ENCODE measurements around the gene TRIO.

The TRIO gene

GRCh38 chr5:14209222-14209822 is 66.2 kb downstream of the TRIO start:
- DNase-seq (ENCODE audit: low read depth): no peak

DNA sequence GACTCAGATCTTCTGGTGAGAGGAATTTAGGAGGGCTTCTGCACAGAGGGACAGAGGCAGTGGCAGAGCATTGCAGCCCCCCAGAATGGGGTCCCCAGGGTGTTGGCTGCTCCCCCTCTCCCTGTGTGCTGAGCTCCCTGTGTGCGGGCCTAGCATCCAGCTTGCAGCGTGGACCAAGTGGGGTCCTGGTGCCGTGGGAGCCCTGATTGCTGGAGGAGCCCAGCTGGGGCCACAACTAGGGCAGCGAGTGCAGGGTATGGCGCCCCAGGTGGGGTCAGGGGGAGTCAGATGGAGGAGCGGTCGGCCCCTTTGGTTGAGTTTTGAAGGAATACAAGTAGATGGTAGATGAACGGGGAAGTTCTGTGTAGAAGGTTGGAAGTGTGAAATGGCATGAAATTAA is 66.7 kb downstream of the TRIO start:
- no peak for DNase-seq (ENCODE audit: low read depth)

DNA sequence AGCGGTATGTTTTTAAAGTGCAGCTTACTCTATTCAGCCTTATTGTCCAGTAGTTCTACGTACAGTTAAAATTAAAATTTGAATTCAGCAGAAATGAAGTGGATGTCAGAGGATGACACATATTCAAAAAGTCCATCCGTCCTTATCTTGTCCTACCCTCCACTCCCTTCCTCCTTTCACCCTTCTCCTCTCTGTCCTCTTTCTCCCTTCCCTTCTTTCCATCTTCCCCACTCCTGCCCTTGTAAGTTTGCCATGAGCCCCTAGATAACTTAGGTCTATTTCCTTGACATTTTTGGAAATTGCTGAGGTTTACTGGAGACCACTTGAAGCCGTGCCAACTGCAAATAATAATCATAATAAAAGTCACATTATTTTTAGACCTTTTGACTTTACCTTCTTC is 67.6 kb downstream of the TRIO start:
- DNase-seq (ENCODE audit: low read depth): no peak

DNA sequence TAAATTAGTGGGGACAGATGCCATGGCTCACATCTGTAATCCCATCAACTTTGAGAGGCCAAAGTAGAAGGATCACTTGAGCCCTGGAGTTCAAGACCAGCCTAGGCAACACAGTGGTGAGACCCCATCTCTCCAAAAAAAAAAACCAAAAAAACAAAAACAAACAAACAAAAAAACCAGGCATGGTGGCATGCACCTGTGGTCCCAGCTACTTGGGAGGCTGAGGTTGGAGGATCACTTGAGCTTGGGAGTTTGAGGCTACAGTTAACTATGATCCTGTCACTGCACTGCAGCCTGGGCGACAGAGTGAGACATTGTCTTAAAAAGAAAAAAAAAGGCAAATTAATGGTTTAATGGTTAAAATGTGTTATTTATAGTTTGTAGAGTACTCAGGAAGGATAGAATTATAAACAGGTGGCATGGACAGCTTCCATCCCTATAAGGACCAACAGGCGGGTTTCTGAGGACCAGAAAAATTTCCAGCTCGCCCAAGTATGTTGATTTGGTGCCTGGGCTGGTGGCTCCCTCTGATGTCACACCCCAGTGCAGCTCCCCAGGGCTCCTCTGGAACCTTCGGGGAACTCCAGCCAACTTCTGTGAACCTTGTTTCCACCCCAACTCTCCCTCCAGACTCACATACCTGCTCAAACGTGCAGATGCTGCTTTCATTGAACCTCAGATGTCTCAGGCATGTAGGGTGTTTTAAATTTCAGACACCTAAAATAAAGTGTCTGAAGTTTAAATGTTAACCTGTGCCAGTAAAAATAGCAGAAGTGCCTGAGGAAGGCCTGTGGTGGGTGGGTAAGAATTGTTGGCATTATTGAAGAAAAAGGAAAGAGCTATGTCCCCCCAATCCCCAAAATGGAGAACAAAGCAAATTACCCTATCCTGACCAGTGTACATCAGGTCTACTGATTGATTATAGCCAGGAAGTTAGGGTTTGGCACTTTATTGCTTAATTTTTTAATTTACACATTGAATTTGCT is 69.0 kb downstream of the TRIO start:
- no peak for DNase-seq (ENCODE audit: low read depth)

GRCh38 chr5:14212838-14213237 is 69.7 kb downstream of the TRIO start:
- no peak for DNase-seq (ENCODE audit: low read depth)

GRCh38 chr5:14213253-14213652 is 70.1 kb downstream of the TRIO start:
- DNase-seq (ENCODE audit: low read depth): no peak

GRCh38 chr5:14213813-14214585 is 70.9 kb downstream of the TRIO start:
- DNase-seq (ENCODE audit: low read depth): no peak

GRCh38 chr5:14215901-14216300 is 72.8 kb downstream of the TRIO start:
- no peak for DNase-seq (ENCODE audit: low read depth)

- no peak for DNase-seq (ENCODE audit: low read depth)
Observed at GRCh38 chr5:14216372-14216771, 73.2 kb downstream of the TRIO start.

DNA sequence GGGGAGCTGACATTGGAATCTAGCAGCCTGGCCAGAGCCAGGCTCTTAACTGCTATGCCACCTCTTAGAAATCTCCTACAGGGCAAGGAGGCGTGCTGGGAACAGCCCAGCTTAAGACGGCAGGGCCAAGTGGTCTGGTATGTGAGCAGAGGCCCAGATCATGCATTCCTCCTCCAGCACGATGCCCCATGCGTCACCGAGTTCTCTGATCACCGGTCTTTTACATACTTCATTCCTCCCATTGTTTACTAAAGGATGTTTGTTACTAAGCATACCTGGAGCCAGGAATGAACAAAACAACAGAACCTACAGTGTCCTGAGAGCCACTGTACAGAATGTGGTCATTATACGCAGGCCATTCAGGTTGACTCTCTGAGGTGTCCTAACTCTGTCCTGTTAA is 73.8 kb downstream of the TRIO start:
- no peak for DNase-seq (ENCODE audit: low read depth)

DNA sequence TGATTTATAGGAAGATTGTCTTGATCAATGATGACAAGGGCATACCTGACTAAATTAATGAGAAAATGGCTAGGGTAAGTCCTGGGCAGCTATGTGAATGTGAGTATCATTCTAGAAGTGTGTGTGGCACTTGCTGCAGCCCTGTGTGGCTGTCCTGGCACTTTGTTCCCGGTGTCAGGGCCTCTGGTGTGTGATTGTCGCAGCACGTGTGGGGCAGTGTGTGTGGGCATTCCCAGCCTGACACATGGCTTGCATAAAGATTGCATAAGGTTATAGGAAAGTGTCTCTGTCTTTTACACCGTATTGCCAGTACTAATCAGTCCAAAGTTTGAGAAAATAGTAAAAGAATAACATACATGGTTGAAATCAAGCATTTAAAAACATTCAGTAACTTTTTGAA is 74.4 kb downstream of the TRIO start:
- no peak for DNase-seq (ENCODE audit: low read depth)

GRCh38 chr5:14218011-14218410 is 74.9 kb downstream of the TRIO start:
- no peak for DNase-seq (ENCODE audit: low read depth)

DNA sequence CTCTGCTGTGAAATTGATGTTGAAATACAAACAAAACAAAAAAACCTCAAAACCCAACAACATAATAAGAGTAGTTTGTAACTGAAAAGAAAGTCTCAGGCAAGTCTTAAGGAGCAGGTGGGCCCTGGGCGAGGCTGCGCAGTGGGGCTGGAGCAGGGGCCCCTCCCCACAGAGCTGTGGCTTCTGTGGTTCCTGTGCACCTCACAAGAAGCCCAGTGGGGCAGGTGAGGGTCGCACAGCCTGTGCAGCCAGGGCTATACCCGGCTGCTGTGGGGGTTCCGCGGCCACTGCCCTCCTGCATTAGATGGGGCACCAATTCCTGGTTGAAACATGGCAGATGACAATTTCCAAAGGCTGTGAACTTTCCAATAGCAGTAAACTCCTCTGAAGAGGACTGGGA is 75.3 kb downstream of the TRIO start:
- no peak for DNase-seq (ENCODE audit: low read depth)

DNA sequence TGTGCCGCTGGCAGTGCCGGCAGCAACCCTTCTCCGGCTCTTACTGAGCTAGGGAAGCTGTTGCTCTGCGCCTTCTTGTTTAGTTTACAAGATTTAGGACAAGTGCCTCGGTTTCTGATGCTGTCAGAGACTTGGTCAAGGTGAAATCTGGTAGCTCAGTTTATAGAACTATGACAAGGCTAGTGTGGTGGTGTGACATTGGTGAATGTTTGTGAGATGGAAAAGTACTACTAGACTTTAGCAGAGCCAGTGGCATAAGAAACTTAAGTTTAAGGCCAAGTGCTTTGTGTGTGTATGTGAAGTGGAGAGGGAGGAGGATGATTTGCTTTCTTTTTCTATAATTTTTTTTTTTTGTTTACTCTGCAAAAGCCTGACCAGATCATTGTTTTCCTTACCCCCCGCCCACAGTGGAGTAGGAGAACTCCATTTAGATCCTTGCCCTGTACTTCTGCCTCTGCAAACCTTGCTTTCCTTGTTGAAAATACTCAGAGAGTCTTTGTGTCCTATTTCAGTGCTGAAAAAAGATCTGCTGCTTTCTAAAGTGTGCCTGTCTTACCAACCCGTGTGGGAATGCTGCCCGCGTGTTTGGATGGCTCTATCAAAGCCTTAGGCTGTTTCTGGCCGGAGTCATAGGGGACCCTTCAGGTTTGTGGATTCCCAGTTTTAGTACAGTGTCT is 75.9 kb downstream of the TRIO start:
- DNase-seq (ENCODE audit: low read depth): no peak

DNA sequence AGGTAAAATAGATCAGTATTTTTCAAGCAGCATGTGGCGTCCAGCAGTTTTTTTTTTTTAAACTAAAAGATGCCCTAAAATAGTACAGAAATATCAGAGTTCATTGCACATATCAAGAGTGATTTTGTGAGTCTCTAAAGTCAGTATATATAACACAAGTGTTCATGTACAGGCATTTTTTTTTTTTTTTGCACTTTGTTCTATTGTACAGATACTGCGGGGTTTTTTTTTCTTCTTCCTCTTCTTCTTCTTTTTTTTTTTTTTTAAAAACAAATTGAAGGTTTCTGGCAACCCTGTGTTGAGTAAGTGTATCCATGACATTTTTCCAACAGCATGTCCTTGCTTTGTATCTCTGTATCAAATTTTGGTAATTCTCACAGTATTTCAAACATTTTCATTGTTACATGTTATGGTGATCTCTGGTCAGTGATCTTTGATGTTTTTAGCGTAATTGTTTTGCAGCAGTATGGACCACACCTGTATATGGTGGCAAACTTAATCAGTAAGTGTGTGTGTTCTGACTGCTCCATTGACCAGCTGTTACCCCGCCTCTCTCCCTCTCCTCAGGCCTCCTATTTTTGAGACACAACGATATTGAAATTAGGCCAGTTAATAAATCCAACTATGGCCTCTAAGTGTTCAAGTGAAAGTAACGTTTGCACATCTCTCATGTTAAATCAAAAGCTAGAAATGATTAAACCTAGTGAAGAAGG is 76.8 kb downstream of the TRIO start:
- DNase-seq (ENCODE audit: low read depth): no peak

- DNase-seq (ENCODE audit: low read depth): no peak
Observed at GRCh38 chr5:14220642-14221041, 77.5 kb downstream of the TRIO start.

DNA sequence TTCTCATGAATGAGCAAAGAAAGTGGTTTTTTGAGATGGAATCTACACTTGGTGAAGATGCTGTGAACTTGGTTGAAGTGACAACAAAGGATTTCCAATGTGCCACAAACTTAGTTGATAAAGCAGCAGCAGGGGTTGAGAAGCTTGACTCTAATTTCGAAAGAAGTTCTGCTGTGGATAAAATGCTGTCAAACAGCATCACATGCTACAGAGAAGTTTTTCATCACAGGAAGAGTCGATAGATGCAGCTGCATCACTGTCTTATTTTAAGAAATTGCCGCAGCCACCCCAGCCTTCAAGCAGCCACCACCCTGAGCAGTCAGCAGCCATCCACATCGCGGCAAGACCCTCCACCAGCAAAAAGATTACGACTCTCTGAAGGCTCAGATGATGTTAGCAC is 78.6 kb downstream of the TRIO start:
- no peak for DNase-seq (ENCODE audit: low read depth)

DNA sequence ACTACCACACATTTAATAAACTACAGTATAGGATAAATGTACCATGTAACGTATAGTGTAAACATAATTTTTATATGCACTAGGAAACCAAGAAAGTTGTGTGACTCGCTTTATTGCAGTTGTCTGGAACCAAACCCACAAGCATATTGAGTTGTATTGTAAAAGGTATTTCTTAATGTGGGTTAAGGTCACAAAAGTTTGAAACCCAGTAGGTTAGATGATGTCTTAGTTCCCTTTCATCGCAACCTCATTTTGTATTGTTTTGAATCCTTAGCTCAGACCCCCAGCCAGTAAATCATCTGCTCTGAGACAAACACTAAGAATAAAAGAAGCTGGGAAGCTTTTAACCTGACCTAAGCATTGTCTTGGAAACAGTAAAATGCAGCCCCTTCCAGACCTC is 79.1 kb downstream of the TRIO start:
- no peak for DNase-seq (ENCODE audit: low read depth)

- DNase-seq (ENCODE audit: low read depth): no peak
Observed at GRCh38 chr5:14223372-14223771, 80.2 kb downstream of the TRIO start.

- no peak for DNase-seq (ENCODE audit: low read depth)
Observed at GRCh38 chr5:14225173-14225834, 82.2 kb downstream of the TRIO start.

DNA sequence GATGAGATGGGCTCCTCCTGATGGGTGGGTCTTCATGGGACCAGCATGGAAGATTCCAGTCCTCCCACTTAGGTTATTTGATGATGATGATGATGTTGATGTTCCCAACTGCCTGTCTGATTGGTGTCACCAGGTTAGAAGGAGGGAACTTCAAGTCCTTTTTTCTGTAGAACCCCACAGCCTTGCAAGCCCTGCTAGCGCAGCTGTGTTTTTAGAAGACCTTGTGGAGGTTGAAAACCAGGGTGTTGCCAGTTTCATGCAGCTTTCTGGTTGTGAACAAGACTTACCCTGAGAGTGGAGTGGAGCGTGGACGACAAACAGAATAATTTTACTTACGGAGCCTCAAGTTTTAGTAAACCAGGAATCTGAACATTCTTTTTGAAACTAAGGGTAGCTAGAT is 83.0 kb downstream of the TRIO start:
- no peak for DNase-seq (ENCODE audit: low read depth)

Data from stimulated activated CD8-positive, alpha-beta memory T cell treated with anti-CD3 and anti-CD28 coated beads, Interleukin-12 subunit alpha, Interleukin-12 subunit beta, amount 100 ng/mL, for 4 hours (primary cell).